Tongue (tissue), 2 donors: ENCODE data around the gene PRR3. TPM values are rescaled to one million over a fixed set of nuclear protein-coding genes. Genes with fewer than 3 reads are reported as not detected.

ENCODE experiments used
- DNase-seq: peaks from one replicate; pipeline ENCODE4 v3.0.0-alpha.2; 2015
- total RNA-seq: library from RNA; depleted of rRNA; stranded (reverse); fragments of >200 nt; gene quantifications from one replicate; pipeline ENCODE4 v1.2.3, GENCODE V29; 2014

The PRR3 gene
- total RNA-seq, 1 donor from 2014 or later = 5.8 TPM

DNA sequence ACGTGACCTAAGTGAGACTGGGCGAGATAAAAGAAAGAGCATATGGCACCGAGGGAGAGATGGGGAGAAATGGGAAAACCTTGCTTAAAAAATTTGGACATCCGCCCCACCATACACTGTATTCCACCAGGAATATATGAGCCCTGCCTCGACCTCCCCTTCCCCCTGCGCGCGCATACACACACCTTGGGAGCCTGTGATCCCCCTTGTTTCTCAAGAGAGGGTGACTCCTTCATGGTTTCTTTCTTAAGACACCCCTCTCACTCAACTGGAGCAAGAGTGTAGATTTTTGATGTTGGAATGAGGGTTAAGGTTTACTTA is 14.6 kb downstream of the PRR3 start:
- no peak for DNase-seq

DNA sequence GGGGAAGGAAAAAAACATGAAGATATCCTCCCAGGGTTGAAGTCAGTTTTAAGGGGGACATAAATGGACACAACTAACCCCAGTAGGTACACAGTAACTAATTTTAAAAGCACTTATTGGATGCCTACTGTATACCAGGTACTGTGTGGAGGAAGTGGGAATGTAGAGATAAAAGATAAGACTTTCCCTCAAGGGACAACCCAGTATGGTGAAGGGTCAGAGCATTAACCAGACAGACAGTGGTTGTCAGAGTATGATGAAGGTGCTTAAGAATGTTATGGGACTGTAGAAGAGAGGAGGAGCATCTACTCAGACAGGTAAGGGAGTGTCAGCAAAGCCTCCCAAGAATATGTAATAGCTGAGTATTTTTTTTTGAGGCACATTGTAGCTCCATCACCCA is 15.1 kb downstream of the PRR3 start:
- no peak for DNase-seq

DNA sequence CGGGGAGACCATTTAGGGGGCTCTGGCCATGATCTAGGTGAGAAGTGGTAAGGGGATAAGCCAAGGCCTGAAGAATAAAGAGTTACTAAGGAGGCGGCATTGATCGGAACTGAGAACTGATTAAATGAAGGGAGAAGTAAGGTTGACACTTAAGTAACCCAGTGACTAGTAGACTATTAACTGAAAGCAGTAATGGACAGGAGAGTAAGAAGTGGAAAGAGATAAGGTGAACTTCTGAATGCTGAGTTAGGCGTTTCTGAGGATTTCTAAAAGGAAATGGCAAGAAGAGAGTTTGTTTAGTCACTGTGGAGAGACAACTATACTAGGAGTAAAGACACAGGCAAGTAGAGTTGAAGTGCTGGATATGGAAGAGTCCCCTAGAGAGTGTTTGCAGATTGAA is 16.0 kb downstream of the PRR3 start:
- DNase-seq = no peak

DNA sequence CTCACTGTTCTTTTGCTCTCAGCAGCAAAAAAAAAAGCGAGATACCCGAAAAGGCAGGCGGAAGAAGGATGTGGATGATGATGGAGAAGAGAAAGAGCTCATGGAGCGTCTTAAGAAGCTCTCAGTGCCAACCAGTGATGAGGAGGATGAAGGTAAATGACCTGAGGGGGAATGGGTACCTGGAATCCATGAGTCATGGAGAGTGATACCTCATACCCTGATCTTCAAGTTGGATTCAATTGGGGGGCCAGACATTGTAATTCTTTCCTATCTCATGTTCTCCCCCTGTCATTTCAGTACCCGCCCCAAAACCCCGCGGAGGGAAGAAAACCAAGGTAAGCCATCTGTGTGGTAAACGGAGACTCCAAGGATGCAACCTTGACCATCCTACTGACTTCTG is 21.0 kb downstream of the PRR3 start:
- no peak for DNase-seq

DNA sequence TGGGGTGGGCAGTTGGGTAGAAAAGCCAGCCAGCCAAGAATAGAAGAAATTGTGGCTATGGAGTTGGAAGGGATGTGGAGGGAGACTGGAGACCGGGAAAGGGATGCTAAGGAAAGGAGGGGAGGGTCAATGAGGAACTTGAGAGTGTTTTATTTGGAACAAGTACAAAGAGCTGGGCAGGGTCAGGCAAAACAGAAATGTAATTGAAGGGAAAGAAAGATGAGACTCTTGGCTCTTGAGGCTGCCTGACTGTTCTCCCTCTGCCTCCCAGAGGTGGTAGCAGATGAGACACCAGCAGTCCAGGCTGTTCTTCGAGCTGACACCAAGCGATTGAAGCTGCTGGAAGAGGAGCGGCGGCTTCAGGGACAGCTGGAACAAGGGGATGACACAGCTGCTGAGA is 26.8 kb downstream of the PRR3 start:
- no peak for DNase-seq

DNA sequence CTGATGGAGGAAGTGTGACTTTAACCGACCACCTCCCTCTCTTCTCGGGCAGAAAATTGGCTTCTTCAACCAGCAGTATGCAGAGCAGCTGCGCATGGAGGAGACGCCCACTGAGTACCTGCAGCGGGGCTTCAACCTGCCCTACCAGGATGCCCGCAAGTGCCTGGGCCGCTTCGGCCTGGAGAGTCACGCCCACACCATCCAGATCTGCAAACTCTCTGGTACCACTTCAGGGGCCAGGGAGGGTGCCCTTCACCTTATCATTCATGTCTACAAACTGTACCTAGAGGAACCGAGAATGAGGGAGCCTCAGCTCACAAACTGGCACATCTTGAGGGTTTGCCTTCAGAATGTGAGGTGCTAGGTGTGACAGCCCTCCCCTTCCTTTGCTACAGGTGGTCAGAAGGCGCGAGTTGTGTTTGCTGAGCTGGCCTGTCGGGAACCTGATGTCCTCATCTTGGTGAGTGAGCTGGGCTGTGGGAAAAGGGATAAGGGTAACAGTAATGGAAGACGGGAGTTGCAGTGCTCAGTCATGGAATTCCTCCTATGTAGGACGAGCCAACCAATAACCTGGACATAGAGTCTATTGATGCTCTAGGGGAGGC is 32.8 kb downstream of the PRR3 start:
- no peak for DNase-seq

DNA sequence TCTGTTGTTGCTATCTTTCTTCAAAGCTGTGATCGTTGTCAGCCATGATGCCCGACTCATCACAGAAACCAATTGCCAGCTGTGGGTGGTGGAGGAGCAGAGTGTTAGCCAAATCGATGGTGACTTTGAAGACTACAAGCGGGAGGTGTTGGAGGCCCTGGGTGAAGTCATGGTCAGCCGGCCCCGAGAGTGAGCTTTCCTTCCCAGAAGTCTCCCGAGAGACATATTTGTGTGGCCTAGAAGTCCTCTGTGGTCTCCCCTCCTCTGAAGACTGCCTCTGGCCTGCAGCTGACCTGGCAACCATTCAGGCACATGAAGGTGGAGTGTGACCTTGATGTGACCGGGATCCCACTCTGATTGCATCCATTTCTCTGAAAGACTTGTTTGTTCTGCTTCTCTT is 33.4 kb downstream of the PRR3 start:
- no peak for DNase-seq

DNA sequence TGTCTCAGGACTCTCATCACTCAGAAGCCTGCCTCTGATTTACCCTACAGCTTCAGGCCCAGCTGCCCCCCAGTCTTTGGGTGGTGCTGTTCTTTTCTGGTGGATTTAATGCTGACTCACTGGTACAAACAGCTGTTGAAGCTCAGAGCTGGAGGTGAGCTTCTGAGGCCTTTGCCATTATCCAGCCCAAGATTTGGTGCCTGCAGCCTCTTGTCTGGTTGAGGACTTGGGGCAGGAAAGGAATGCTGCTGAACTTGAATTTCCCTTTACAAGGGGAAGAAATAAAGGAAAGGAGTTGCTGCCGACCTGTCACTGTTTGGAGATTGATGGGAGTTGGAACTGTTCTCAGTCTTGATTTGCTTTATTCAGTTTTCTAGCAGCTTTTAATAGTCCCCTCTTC is 33.9 kb downstream of the PRR3 start:
- DNase-seq = peak; percentile 61

DNA sequence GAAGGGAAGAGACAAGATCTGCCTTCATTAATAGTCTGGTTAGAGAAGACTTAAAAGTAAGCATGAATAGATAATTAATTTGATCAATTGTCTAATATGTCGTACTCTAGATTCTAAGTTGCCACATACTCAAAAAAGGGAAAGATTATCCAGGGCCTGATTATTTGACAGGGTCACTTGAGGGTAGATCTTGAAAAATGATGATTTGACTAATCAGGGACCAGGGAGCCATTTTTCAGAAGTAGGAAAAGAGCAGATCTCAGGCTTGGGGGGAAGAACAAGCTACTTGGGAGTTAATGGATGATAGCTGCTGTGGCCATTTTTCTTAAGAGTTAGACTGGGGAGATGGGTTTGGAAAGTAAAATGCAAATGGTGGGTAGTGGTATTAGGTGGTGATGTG is 35.2 kb downstream of the PRR3 start:
- DNase-seq = no peak

DNA sequence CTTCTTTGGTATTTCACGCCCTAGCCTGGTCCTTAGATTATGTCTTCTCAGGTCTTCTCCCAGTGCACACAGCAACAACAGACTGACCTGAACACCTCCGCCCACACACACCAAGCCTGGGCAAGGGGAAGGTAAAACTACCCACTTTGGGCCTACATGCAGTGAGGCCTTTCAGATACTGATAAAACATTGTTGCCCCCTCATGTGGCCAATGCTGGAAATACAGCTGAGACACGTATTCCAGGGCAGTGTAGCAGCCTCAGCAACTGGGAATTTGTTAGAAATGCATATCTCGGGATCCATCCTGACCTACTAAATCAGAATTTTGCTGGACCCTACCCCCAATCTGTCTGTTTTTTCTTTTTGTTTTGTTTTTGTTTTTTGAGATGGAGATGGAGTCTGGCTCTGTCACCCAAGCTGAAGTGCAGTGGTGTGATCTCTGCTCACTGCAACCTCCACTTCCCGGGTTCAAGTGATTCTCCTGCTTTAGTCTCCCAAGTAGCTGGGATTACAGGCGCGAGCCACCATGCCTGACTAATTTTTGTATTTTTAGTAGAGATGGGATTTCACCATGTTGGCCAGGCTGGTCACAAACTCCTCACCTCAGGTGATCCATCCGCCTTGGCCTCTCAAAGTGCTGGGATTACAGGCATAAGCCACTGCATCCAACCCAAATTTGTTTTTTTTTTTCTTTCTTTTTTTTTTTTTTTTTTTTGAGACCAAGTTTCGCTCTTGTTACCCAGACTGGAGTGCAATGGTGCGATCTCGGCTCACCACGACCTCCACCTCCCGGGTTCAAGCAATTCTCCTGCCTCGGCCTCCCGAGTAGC is 40.4 kb downstream of the PRR3 start:
- peak; percentile 83 for DNase-seq

DNA sequence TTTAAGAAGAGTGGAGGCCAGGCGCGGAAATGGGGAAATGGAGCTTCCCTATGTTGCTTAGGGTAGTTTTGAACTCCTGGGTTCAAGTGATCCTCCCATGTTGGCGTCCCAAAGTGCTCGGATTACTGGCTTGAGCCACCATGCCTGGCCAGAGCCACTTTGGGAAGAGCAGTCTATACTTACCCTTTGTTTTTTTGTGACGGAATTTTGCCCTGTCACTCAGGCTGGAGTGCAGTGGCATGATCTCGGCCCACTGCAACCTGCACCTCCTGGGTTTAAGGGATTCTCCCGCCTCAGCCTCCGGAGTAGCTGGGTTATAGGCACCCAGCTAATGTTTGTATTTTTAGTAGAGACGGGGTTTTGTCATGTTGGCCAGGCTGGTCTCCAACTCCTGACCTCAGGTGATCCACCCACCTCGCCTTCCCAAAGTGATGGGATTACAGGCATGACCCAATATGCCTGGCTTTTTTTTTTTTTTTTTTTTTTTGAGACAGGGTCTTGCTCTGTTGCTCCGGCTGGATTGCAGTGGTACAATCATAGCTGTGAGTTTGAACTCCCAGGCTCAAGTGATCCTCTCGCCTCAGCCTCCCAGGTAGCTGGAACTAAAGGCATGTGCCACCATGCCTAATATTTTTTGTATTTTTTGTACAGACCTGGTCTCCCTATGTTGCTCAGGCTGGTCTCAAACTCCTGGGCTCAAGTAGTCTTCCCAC is 42.0 kb downstream of the PRR3 start:
- no peak for DNase-seq

DNA sequence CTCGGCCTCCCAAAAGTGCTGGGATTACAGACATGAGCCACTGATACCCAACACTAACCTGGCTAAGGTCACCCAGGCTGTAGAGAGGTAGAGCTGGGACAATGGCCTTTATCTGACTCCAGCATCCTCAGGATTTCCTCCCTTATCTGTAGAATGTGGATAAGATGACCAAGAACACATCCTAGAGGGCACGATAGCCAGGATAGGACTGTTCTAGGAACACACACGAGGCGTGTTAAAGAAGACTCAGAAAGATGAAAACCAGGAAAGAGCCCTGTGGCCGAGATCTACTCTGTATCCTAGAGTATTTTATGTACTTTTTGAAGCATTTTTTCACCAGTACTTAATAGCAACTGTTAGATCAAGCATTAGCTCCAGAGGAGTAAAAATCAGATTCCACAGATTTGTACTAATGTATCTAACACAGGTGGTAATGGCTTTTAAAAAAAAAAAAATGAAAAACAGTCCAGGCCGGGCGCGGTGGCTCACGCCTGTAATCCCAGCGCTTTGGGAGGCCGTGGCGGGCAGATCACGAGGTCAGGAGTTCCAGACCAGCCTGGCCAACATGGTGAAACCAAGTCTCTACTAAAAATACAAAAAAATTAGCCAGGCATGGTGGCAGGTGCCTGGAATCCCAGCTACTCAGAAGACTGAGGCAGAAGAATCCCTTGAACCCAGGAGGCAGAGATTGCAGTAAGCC is 42.7 kb downstream of the PRR3 start:
- no peak for DNase-seq

DNA sequence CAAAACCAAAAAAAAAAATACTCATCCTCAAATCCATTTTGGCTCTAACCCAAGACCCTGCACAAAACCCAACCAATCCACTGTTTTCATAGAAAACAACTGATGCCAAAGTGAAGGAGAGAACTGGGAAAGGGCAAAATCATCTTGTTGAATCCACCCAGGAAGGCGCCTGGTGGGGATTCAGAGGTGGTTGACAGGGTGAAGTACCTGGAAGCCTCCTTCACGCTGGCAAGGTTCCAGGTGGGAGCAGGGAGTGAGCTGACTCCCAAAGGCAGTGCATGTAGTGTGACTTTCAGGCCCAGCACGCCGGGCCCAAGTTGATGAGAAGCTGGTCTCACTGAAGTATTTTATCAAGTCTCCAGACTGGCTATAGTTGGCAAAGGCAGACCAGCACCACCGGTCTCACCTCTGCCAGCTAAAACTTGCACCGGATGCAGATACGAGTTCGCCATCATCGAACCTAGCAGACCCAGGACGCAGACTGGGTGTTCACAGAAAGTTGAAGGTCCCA is 43.4 kb downstream of the PRR3 start:
- no peak for DNase-seq

DNA sequence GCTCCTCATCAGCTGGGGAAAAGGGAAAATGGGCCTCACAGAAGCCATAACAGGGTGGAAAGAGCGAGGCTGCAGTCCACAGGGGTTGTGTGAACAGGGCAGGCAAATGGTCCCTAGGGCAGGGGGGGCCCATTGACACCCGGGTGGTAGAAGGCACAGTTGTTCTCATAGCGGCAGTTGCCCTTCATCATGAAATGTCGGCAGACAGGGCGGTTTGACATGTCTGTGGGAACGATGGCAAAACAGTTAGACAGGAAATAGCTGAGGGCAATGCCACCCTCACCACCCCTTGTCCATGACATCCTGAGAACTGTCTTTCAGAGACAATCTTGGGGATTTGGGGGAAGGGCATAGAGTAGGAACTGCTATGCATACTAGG is 44.3 kb downstream of the PRR3 start:
- DNase-seq = no peak

DNA sequence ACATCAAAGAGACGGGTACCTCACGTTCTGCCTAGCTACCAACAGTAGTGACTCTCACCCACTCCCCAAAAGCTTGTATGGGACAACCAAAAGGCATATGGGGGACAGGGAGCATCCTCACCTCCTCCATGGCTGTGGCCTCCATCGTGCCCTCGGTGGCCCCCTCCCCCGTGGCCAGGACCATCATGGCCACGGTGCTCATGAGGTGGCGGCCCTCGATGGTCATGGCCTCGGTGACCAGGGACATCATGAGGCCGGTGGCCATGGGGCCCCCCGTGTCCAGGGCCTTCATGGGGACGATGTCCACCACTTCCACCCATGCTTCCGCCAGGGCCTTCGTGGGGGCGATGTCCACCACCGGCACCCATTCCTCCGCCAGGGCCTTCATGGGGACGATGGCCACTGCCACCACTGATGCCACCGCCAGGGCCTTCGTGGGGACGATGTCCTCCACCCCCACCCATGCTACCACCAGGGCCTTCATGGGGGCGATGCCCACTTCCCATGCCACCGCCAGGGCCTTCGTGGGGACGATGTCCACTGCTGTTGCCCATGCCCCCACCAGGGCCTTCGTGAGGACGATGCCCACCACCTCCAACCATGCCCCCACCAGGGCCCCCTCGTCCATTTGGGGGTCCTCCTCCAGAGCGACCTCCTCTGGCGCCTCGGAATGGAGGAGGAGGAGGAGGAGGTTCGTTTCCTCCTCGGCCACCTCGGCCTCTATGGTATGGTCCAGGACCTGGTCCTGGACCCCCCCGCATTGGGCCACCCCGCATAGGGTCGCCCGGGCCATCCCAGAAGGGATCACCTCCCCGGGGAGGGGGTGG is 44.9 kb downstream of the PRR3 start:
- no peak for DNase-seq

DNA sequence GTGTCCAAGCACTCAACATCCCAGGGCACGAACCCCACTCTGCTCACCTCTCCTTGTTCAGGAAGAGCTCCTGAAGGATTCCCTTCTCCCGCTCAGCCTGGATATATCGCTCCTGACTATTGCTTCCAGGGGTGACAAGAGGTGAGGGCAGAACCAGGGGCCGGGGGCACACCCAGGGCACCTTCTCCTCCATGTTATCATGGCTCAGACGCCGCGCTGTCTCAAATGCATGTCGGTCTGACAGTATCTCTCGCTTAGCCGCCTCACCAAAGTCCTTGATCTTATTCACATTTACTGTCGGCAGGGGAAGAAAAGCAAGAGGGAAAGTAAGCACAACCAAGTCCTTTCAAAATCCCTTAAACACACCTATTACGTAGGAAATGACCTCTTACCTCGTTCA is 46.9 kb downstream of the PRR3 start:
- no peak for DNase-seq

DNA sequence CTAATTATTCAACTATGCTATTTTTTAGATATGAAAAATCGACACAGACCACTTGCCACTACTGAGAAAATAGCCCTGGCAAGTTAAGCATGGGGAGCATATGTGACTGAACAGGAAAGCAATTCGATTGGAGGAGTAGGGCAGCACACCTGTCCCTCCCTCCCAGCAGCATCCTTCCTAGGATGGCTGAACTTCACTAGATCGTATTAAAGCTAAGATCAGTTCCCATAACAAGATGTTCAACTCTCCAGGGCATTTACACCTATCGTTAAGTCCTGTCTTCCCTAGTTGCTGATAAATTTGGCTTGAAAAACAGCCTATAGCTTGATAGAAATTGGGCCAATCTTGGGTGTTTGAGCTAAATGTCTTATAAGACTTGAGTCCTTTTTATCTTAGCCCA is 53.0 kb downstream of the PRR3 start:
- no peak for DNase-seq

DNA sequence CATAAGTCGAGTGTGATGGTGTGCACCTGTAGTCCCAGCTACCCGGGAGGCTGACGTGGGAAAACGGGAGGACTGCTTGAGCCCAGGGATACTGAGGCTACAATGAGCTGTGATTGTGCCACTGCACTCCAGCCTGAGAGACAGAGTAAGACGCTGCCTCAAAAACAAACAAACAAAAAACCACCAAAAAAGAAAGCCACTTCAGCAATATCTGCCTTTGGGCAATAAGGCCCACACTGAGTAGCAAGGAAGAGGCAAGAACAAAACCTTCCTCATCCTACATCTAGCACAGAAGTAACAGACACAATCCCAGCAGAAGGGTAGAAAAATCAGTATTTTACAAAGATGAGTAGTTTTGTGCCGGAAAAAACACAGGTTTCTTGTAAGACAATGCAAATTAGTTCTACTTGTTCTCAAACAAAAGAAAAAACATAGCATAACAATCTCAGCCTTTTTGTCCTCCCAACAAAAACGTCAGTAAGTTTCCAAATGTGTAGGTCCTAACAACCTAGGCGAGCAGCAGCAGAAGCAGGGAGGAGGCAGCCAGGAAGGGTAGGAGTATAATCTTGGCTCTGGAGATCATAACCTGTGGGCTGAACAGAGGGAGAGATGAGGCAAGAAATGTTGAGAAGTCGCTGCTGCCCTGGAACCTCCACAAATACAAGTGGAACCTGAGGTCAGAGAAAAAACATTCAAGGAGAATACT is 54.2 kb downstream of the PRR3 start:
- DNase-seq = no peak

DNA sequence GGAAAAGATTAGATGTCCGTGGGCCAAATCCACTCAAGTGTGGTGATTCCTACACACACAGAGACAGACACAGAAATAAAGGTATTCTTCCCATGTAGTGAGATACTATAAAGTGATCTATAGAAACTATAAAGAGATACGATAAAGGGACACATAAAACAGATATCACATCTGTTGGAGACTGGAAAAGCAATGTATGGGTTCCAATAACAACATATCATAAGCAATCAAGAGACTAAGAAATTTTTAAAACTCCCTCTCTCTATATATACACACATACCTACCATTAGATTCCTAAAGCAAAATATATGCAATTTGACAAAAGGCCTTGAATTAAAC is 54.7 kb downstream of the PRR3 start:
- no peak for DNase-seq

DNA sequence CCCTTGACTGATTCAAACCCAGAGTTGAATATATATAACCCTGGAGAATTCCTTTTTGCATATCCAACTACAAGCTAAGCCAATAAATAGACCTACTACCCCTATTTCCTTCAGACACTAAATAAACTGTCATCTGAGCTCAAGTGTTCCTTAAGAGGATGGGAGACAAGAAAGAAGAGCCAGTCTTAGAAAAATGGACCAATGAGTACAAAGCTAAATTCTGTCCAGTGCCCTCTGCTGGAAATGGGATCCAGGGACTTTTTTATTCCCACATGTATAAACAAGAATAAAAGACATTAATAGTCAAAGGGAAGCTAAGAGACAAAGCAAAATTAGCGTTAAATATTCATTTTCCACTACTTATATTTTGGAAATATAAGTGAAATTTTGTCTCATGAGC is 55.1 kb downstream of the PRR3 start:
- DNase-seq = no peak

DNA sequence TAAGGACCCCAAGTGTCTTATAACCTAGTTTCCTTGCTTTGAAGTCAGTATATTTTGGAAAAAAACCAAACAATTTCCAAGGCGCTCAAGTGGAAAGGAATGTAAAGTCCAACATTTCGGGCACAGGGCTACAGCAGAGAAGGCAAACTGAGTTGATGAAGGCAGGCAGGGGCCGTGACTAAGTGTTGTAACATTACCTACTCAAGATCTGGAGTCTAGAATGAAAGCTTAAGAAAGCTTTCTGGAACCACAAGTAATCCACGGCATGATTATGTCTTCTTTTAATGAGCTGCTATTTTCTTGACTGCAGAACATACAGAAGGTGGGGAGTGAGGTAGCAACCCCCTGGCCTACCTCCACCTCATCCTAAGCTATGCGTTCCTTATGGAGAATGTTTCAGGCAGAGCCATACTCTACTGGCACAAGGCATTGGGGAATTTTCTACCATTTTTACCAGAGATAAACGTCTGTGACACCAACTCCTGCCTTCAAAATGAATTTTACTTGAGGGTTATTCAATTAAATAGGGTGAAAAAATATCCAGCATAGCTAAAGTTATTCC is 55.7 kb downstream of the PRR3 start:
- DNase-seq = no peak
